Caco-2 (cell line): ENCODE results near the gene KIF6. TPM values are rescaled to one million over a fixed set of nuclear protein-coding genes. Genes with fewer than 3 reads are reported as not detected.

Source experiments
- BruUV-seq: library from RNA; stranded (reverse); fragments of 400-500 nt; replicated peaks from 2 replicates; lab custom pipeline; 2021; lab: Mats Ljungman, UMichigan
- CTCF ChIA-PET: fragments of 300-600 bp; sonication (Branson Sonifier 250); formaldehyde crosslinking; loops from one replicate; lab custom pipeline; 2022; ENCODE audit warnings: antibody characterized with exemption; lab: Charles Lee
- POLR2A ChIA-PET: fragments of 300-600 bp; sonication (Branson Sonifier 250); formaldehyde crosslinking; loops from one replicate; lab custom pipeline; 2022; ENCODE audit warnings: antibody characterized with exemption; lab: Charles Lee
- DNase-seq, 2 experiments: peaks; one replicate each; pipeline versions ENCODE4 v3.0.0 to v3.0.0-alpha.2; 2020 to 2022
- H3K27me3 ChIP-seq: replicated peaks from 2 replicates; pipeline ENCODE4 v1.6.0; 2011; ENCODE audit warnings: low read length; ENCODE audit not compliant: control insufficient read depth, insufficient read depth
- H3K36me3 ChIP-seq: 2 replicates; pipeline ENCODE4 v1.5.1; 2011; ENCODE audit warnings: low read length; ENCODE audit not compliant: control insufficient read depth, insufficient read depth
- H3K4me1 ChIP-seq: fragments of 250-450 bp; sonication (Bioruptor Pico); 2 replicates; pipeline ENCODE4 v1.5.1; 2020; ENCODE audit warnings: mild to moderate bottlenecking
- H3K4me3 ChIP-seq: 2 replicates; pipeline ENCODE4 v1.5.1; 2011; ENCODE audit warnings: low read depth, mild to moderate bottlenecking, control low read depth, low read length
- H3K9me3 ChIP-seq: fragments of 250-450 bp; sonication (Bioruptor Pico); 2 replicates; pipeline ENCODE4 v1.5.1; 2020; ENCODE audit warnings: mild to moderate bottlenecking, moderate library complexity
- H3K27ac Mint-ChIP-seq: one replicate; pipeline ENCODE4 v1.8.0; 2022; ENCODE audit warnings: mixed read lengths; ENCODE audit not compliant: unreplicated experiment
- H3K27me3 Mint-ChIP-seq: one replicate; pipeline ENCODE4 v1.8.0; 2022; ENCODE audit warnings: mixed read lengths; ENCODE audit not compliant: insufficient read depth, unreplicated experiment
- H3K36me3 Mint-ChIP-seq: one replicate; pipeline ENCODE4 v1.8.0; 2022; ENCODE audit warnings: mild to moderate bottlenecking, mixed read lengths; ENCODE audit not compliant: insufficient read depth, unreplicated experiment
- H3K4me1 Mint-ChIP-seq: one replicate; pipeline ENCODE4 v1.8.0; 2022; ENCODE audit warnings: low read depth, mixed read lengths; ENCODE audit not compliant: unreplicated experiment
- H3K4me3 Mint-ChIP-seq: one replicate; pipeline ENCODE4 v1.8.0; 2022; ENCODE audit warnings: mild to moderate bottlenecking, moderate library complexity, mixed read lengths; ENCODE audit not compliant: unreplicated experiment
- H3K9me3 Mint-ChIP-seq: one replicate; pipeline ENCODE4 v1.8.0; 2022; ENCODE audit warnings: mixed read lengths; ENCODE audit not compliant: unreplicated experiment
- intact Hi-C: fragments of 100-400 bp; cut with micrococcal nuclease; formaldehyde crosslinking; loops from one replicate; pipeline ENCODE4 v1.10.0; 2022; ENCODE audit not compliant: unreplicated experiment
- total RNA-seq: library from RNA; stranded (reverse); gene quantifications from 2 replicates; pipeline ENCODE4 v1.2.3, GENCODE V29; 2022
- TF ChIP-seq, protein P1 (sequence below), 2 experiments: fragments of 200-600 bp in 1 of 2; IDR thresholded peaks; 1 replicate in 1 of 2; 2 replicates in 1 of 2; pipeline versions ENCODE4 v1.5.1 to v1.8.0; 2011 to 2022; ENCODE audit warnings: antibody characterized with exemption in 1 of 2, control low read depth in 1 of 2, inconsistent platforms in 1 of 2, low read depth in 1 of 2, low read length in 1 of 2, mild to moderate bottlenecking in 1 of 2, moderate library complexity in 1 of 2; ENCODE audit not compliant: insufficient read depth in 1 of 2, severe bottlenecking in 1 of 2, unreplicated experiment in 1 of 2

Gene KIF6
- total RNA-seq, 1 experiment from 2014 or later = not detected

DNA sequence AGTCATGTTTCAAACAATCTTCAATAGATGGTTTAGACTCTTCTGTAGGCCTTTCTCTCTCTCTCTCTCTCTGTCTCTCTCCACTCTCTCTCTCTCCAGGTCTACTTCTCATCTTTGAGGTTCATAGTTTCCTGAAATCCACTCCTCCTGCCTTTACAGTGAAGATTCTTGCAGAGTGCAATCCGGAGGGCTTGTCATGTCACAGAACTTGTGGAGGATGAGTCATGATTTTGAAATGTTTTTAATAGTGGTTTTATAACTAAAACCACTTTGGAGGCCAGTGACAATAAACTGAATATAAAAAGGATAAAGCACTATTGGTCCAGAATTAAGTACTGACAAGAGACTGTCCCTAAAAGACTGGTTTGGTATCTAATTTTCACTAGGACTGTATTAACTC, 156.3 kb downstream of the KIF6 start:
- H3K27ac Mint-ChIP-seq = no peak overlapping the region
- BruUV-seq = no TSS peak
- H3K4me3 ChIP-seq = no peak overlapping the region
- ChIA-PET POLR2A (no interaction called here), CTCF (no interaction called here)
- H3K4me1 Mint-ChIP-seq = no peaks in the 10 kb centered on the region
- H3K27me3 ChIP-seq = no peaks in the 10 kb centered on the region
- H3K4me3 Mint-ChIP-seq = no peak overlapping the region
- intact Hi-C loops = loop anchor here (10.0 kb wide), 1 partner anchor 194 kb away; no protein-coding TSS in a partner anchor
- no peaks in the 10 kb centered on the region for H3K9me3 ChIP-seq
- no peaks in the 10 kb centered on the region for H3K4me1 ChIP-seq
- H3K9me3 Mint-ChIP-seq = no peaks in the 10 kb centered on the region
- H3K27me3 Mint-ChIP-seq = peaks cover 11% of the 10 kb centered on the region
- H3K36me3 Mint-ChIP-seq = no peaks in the 10 kb centered on the region
- H3K36me3 ChIP-seq = no peaks in the 10 kb centered on the region
- no peak for DNase-seq
- TF ChIP-seq, protein P1, sequence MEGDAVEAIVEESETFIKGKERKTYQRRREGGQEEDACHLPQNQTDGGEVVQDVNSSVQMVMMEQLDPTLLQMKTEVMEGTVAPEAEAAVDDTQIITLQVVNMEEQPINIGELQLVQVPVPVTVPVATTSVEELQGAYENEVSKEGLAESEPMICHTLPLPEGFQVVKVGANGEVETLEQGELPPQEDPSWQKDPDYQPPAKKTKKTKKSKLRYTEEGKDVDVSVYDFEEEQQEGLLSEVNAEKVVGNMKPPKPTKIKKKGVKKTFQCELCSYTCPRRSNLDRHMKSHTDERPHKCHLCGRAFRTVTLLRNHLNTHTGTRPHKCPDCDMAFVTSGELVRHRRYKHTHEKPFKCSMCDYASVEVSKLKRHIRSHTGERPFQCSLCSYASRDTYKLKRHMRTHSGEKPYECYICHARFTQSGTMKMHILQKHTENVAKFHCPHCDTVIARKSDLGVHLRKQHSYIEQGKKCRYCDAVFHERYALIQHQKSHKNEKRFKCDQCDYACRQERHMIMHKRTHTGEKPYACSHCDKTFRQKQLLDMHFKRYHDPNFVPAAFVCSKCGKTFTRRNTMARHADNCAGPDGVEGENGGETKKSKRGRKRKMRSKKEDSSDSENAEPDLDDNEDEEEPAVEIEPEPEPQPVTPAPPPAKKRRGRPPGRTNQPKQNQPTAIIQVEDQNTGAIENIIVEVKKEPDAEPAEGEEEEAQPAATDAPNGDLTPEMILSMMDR (IDR thresholded peaks at IDR 0.05; ENCODE audit: insufficient read depth in 1 of 2, low read depth in 1 of 2, low read length in 1 of 2, severe bottlenecking in 1 of 2, unreplicated experiment in 1 of 2) = no peak

DNA sequence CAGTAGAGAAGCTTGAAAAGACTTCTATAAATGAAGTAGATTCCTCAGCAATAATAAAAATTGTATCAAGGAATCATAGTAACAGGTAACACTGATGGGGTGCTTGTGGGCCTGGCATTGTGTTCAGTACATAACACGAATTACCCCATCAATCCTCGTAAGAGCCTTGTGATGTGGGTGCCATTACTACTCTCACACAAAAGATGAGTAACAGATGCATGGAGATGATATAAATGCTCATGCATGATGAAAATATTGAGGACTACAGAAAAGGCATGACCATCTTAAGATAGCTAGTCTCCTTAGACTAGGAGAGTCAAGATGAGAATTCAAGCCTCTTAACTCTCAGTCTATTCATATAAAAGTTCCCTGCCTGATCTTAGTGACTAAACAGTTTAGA, 158.1 kb downstream of the KIF6 start:
- CTCF ChIA-PET = no interaction called here
- no TSS peak for BruUV-seq
- no peaks in the 10 kb centered on the region for H3K36me3 ChIP-seq
- no peaks in the 10 kb centered on the region for H3K9me3 Mint-ChIP-seq
- TF ChIP-seq, protein P1 (IDR thresholded peaks at IDR 0.05; ENCODE audit: insufficient read depth in 1 of 2, low read depth in 1 of 2, low read length in 1 of 2, severe bottlenecking in 1 of 2, unreplicated experiment in 1 of 2) = no peak
- intact Hi-C loops = loop anchor here (10.0 kb wide), 1 partner anchor 192 kb away; no protein-coding TSS in a partner anchor
- POLR2A ChIA-PET = no interaction called here
- DNase-seq = no peak
- no peak overlapping the region for H3K4me3 ChIP-seq
- no peaks in the 10 kb centered on the region for H3K4me1 ChIP-seq
- H3K27me3 Mint-ChIP-seq = peaks cover 11% of the 10 kb centered on the region
- H3K36me3 Mint-ChIP-seq = no peaks in the 10 kb centered on the region
- no peaks in the 10 kb centered on the region for H3K27me3 ChIP-seq
- no peak overlapping the region for H3K4me3 Mint-ChIP-seq
- no peaks in the 10 kb centered on the region for H3K4me1 Mint-ChIP-seq
- H3K9me3 ChIP-seq = no peaks in the 10 kb centered on the region
- H3K27ac Mint-ChIP-seq = no peak overlapping the region

DNA sequence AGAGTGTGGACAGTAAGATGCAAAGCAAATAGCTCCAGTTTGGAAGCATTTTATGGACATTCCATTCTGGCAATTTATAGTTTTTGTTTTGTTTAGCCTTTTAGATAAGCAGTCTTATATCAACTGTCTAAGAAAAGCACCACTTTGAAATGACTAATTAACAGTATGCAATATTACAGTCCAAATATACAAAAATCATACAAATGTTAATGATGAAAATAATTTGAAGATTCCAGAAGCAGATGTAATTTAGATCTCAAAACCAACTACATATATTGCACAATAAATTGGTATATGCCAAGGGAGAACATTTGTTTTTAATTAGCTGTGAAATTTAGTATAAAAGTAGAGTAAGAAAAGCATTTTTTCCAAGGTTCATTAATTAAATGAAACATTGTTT, 158.8 kb downstream of the KIF6 start:
- TF ChIP-seq, protein P1 (IDR thresholded peaks at IDR 0.05; ENCODE audit: insufficient read depth in 1 of 2, low read depth in 1 of 2, low read length in 1 of 2, severe bottlenecking in 1 of 2, unreplicated experiment in 1 of 2) = no peak
- Mint-ChIP-seq H3K9me3 (no peaks in the 10 kb centered on the region), H3K4me3 (no peak overlapping the region), H3K4me1 (no peaks in the 10 kb centered on the region), H3K27ac (no peak overlapping the region), H3K27me3 (peaks cover 11% of the 10 kb centered on the region), H3K36me3 (no peaks in the 10 kb centered on the region)
- no peaks in the 10 kb centered on the region for H3K36me3 ChIP-seq
- no peaks in the 10 kb centered on the region for H3K4me1 ChIP-seq
- intact Hi-C loops = loop anchor here (10.0 kb wide), 1 partner anchor 192 kb away; no protein-coding TSS in a partner anchor
- no peak for DNase-seq
- no peaks in the 10 kb centered on the region for H3K27me3 ChIP-seq
- BruUV-seq = no TSS peak
- CTCF ChIA-PET = no interaction called here
- POLR2A ChIA-PET = no interaction called here
- no peaks in the 10 kb centered on the region for H3K9me3 ChIP-seq
- no peak overlapping the region for H3K4me3 ChIP-seq
